HCT116 (cell line): ENCODE data around the gene SGK2. TPM values are rescaled to one million over a fixed set of nuclear protein-coding genes. Genes with fewer than 3 reads are reported as not detected.

Experiments used
- ATAC-seq: fragments of 200-7000 bp; cut with Tn5 transposase; 2 replicates; pipeline ENCODE4 v1.9.1; 2020; ENCODE audit warnings: mild to moderate bottlenecking, moderate library complexity
- BruUV-seq: library from RNA; stranded (reverse); fragments of 400-500 nt; replicated peaks from 2 replicates; lab custom pipeline; 2021; lab: Mats Ljungman, UMichigan
- CTCF ChIA-PET: fragments of 300-600 bp; sonication (Branson Sonifier 250); formaldehyde crosslinking; loops from one replicate; lab custom pipeline; 2021; ENCODE audit warnings: antibody characterized with exemption; lab: Charles Lee
- POLR2A ChIA-PET: fragments of 300-600, 350-600 bp; sonication (Branson Sonifier 250); formaldehyde crosslinking; loops from one replicate; lab custom pipeline; 2021; ENCODE audit warnings: antibody characterized with exemption; lab: Charles Lee
- RAD21 ChIA-PET, 2 experiments: fragments of 300-600 bp; sonication (Branson Sonifier 250); formaldehyde crosslinking; loops; one replicate each; lab custom pipeline; 2023; ENCODE audit warnings: low total read pairs in 2 of 2; ENCODE audit not compliant: uncharacterized antibody in 2 of 2, unreplicated experiment in 2 of 2, low non-redundant PET in 1 of 2; lab: Charles Lee
- DNase-seq: peaks from one replicate; pipeline ENCODE4 v3.0.0-alpha.2; 2010; ENCODE audit warnings: low read depth, low spot score
- H2AFZ ChIP-seq: fragments of 200-600 bp; shearing (Covaris generic), sonication (generic); 2 replicates; pipeline ENCODE4 v1.6.1; 2017; ENCODE audit warnings: low read depth, mixed run types, mixed read lengths, antibody characterized with exemption, low read length; ENCODE audit not compliant: poor library complexity, severe bottlenecking
- H3K27ac ChIP-seq: 2 replicates; pipeline ENCODE4 v1.5.1; 2012; ENCODE audit warnings: low read depth, low read length
- H3K27me3 ChIP-seq: fragments of 200-600 bp; sonication (generic); 2 replicates; pipeline ENCODE4 v1.6.1; 2016; ENCODE audit warnings: mixed run types, low read length, mixed read lengths; ENCODE audit not compliant: insufficient read depth
- H3K36me3 ChIP-seq, 2 experiments: fragments of 200-500 bp in 1 of 2; fragments of 200-600 bp in 1 of 2; sonication (Bioruptor generic) in 1 of 2; sonication (generic) in 1 of 2; 2 replicates each; pipeline versions ENCODE4 v1.5.1 to v1.6.1; 2014 to 2016; ENCODE audit warnings: low read length in 2 of 2, inconsistent platforms in 1 of 2, mixed read lengths in 1 of 2, mixed run types in 1 of 2; ENCODE audit not compliant: insufficient read depth in 2 of 2, control insufficient read depth in 1 of 2
- H3K4me1 ChIP-seq, 2 experiments: fragments of 200-600 bp in 1 of 2; sonication (generic) in 1 of 2; 2 replicates each; pipeline versions ENCODE4 v1.5.1 to v1.6.1; 2012 to 2017; ENCODE audit warnings: low read length in 2 of 2, inconsistent platforms in 1 of 2, mild to moderate bottlenecking in 1 of 2, mixed read lengths in 1 of 2, mixed run types in 1 of 2, moderate library complexity in 1 of 2; ENCODE audit not compliant: insufficient read depth in 2 of 2, control insufficient read depth in 1 of 2
- H3K4me2 ChIP-seq: fragments of 200-600 bp; sonication (generic); 2 replicates; pipeline ENCODE4 v1.6.1; 2017; ENCODE audit warnings: mixed run types, low read length, mixed read lengths
- H3K4me3 ChIP-seq, 2 experiments: fragments of 200-600 bp in 1 of 2; sonication (generic) in 1 of 2; replicated peaks in 1 of 2; 2 replicates each; pipeline ENCODE4 v1.5.1; 2011 to 2016; ENCODE audit warnings: low read length in 2 of 2, control low read depth in 1 of 2, low read depth in 1 of 2, mild to moderate bottlenecking in 1 of 2, mixed read lengths in 1 of 2, mixed run types in 1 of 2
- H3K79me2 ChIP-seq: fragments of 200-600 bp; sonication (generic); 2 replicates; pipeline ENCODE4 v1.6.1; 2017; ENCODE audit warnings: mild to moderate bottlenecking, mixed run types, low read length, moderate library complexity, mixed read lengths; ENCODE audit not compliant: insufficient read depth
- H3K9ac ChIP-seq: fragments of 200-600 bp; sonication (generic); 2 replicates; pipeline ENCODE4 v1.6.1; 2016; ENCODE audit warnings: low read length, mixed read lengths
- H3K9me2 ChIP-seq: fragments of 200-600 bp; sonication (generic), shearing (Covaris generic); 2 replicates; pipeline ENCODE4 v1.6.1; 2017; ENCODE audit warnings: mixed run types, mild to moderate bottlenecking, moderate library complexity; ENCODE audit not compliant: insufficient read depth
- H3K9me3 ChIP-seq, 2 experiments: fragments of 200-500 bp in 1 of 2; fragments of 200-600 bp in 1 of 2; sonication (Bioruptor generic) in 1 of 2; sonication (generic) in 1 of 2; 2 replicates each; pipeline ENCODE4 v1.6.1; 2014 to 2017; ENCODE audit warnings: low read length in 2 of 2, mixed read lengths in 2 of 2, inconsistent platforms in 1 of 2, low read depth in 1 of 2, mild to moderate bottlenecking in 1 of 2, mixed run types in 1 of 2, moderate library complexity in 1 of 2; ENCODE audit not compliant: control insufficient read depth in 1 of 2, insufficient read depth in 1 of 2
- H4K20me1 ChIP-seq: fragments of 200-600 bp; sonication (generic), shearing (Covaris generic); 2 replicates; pipeline ENCODE4 v1.6.1; 2017; ENCODE audit warnings: mixed run types, mild to moderate bottlenecking, moderate library complexity; ENCODE audit not compliant: insufficient read depth
- ATF3 ChIP-seq: IDR thresholded peaks from 2 replicates; pipeline ENCODE4 v1.6.1; 2012
- CEBPB ChIP-seq: IDR thresholded peaks from 2 replicates; pipeline ENCODE4 v1.6.1; 2012; ENCODE audit warnings: low read depth
- CTCF ChIP-seq, 3 experiments: fragments of 200-600 bp in 1 of 3; sonication (generic) in 1 of 3; IDR thresholded peaks in 2 of 3; conservative IDR thresholded peaks in 1 of 3; 2 replicates each; pipeline ENCODE4 v1.5.1; 2012 to 2017; ENCODE audit warnings: low read depth in 2 of 3, low read length in 2 of 3, antibody characterized with exemption in 1 of 3, borderline replicate concordance in 1 of 3, control low read depth in 1 of 3, mild to moderate bottlenecking in 1 of 3, mixed read lengths in 1 of 3, mixed run types in 1 of 3, moderate library complexity in 1 of 3; ENCODE audit not compliant: insufficient read depth in 1 of 3
- ELF1 ChIP-seq: IDR thresholded peaks from 2 replicates; pipeline ENCODE4 v1.6.1; 2012; ENCODE audit warnings: low read depth, borderline replicate concordance
- EZH2 ChIP-seq: fragments of 200-600 bp; sonication (generic); IDR thresholded peaks from 2 replicates; pipeline ENCODE4 v1.6.1; 2017; ENCODE audit warnings: antibody characterized with exemption, mixed run types
- FOSL1 ChIP-seq: IDR thresholded peaks from 2 replicates; pipeline ENCODE4 v1.6.1; 2012; ENCODE audit warnings: low read depth
- JUND ChIP-seq: IDR thresholded peaks from 2 replicates; pipeline ENCODE4 v1.6.1; 2012
- MAX ChIP-seq: IDR thresholded peaks from 2 replicates; pipeline ENCODE4 v1.6.1; 2012
- POLR2A ChIP-seq: IDR thresholded peaks from 2 replicates; pipeline ENCODE4 v1.7.0; 2011; ENCODE audit warnings: borderline replicate concordance; ENCODE audit not compliant: insufficient read depth, insufficient read length; ENCODE audit errors: extremely low read depth
- POLR2AphosphoS5 ChIP-seq: IDR thresholded peaks from 2 replicates; pipeline ENCODE4 v1.6.1; 2011; ENCODE audit warnings: mild to moderate bottlenecking, low read depth, low read length, moderate library complexity
- REST ChIP-seq: IDR thresholded peaks from 2 replicates; pipeline ENCODE4 v1.6.1; 2012; ENCODE audit warnings: low read depth
- SIN3A ChIP-seq: IDR thresholded peaks from 2 replicates; pipeline ENCODE4 v1.6.1; 2012; ENCODE audit warnings: low read depth
- SP1 ChIP-seq: IDR thresholded peaks from 2 replicates; pipeline ENCODE4 v1.6.1; 2012; ENCODE audit warnings: low read depth
- SRF ChIP-seq: IDR thresholded peaks from 2 replicates; pipeline ENCODE4 v1.6.1; 2012; ENCODE audit warnings: low read depth
- YY1 ChIP-seq: IDR thresholded peaks from 2 replicates; pipeline ENCODE4 v1.6.1; 2011; ENCODE audit warnings: low read length, low read depth, moderate library complexity, mild to moderate bottlenecking; ENCODE audit not compliant: insufficient replicate concordance; ENCODE audit errors: extremely low read depth
- ZFX ChIP-seq: fragments of 450-650 bp; IDR thresholded peaks from 2 replicates; pipeline ENCODE4 v1.6.1; 2017
- ZNF274 ChIP-seq: fragments of 200-500 bp; sonication (Bioruptor generic); IDR thresholded peaks from 2 replicates; pipeline ENCODE4 v1.6.1; 2014; ENCODE audit warnings: mild to moderate bottlenecking, low read depth, low read length, inconsistent platforms
- intact Hi-C: fragments of 100-400 bp; cut with micrococcal nuclease; formaldehyde crosslinking; loops from 2 replicates; pipeline ENCODE4 v1.10.0; 2022
- total RNA-seq: library from RNA; stranded (reverse); gene quantifications from one replicate; pipeline ENCODE4 v1.2.1, GENCODE V29; 2021; ENCODE audit not compliant: unreplicated experiment

The SGK2 gene
- total RNA-seq, 1 experiment from 2014 or later = 2.3 TPM

- no peaks in the 10 kb centered on the region for H3K9me2 ChIP-seq
- H3K9ac ChIP-seq = no peak overlapping the region
- no peak overlapping the region for H2AFZ ChIP-seq
- no peak overlapping the region for H3K27ac ChIP-seq
- no peaks in the 10 kb centered on the region for H3K27me3 ChIP-seq
- no TSS peak for BruUV-seq
- no peak overlapping the region for H3K4me3 ChIP-seq
- no peaks in the 10 kb centered on the region for H3K36me3 ChIP-seq
- H4K20me1 ChIP-seq = no peaks in the 10 kb centered on the region
- DNase-seq (no peak), ATAC-seq (no peak)
- ChIA-PET RAD21 (no interaction called here), CTCF (interaction anchor here (1.5 kb wide), 1 partner anchor 33 kb away, joined by 3 read pairs; no protein-coding TSS in a partner anchor), POLR2A (no interaction called here)
- no peaks in the 10 kb centered on the region for H3K9me3 ChIP-seq
- no peaks in the 10 kb centered on the region for H3K4me1 ChIP-seq
- TF ChIP-seq YY1 (no peak), POLR2AphosphoS5 (no peak), CEBPB (no peak)
- intact Hi-C loops = no loop called here
- H3K79me2 ChIP-seq = no peaks in the 10 kb centered on the region
- no peak overlapping the region for H3K4me2 ChIP-seq
Measured at GRCh38 chr20:43571310-43571709, 12.5 kb downstream of the SGK2 start.

DNA sequence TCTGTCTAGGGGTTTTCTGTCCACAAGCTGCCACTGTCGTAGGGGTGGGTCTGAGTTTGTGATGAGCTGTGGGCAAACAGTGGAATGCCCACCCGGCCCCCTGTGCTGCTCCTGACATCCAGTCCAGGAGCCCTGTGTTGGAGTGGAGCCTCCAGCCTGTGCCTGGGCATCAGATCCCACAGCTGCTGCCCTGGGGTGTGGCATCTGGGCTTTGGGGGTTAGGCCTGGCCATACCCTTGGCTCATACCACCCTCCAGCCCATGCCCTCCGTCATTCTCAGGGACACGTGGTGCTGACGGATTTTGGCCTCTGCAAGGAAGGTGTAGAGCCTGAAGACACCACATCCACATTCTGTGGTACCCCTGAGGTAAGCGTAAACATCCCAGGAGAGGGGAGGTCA lies 12.9 kb downstream of the SGK2 start:
- H3K79me2 ChIP-seq = no peaks in the 10 kb centered on the region
- no peak overlapping the region for H3K27ac ChIP-seq
- H3K36me3 ChIP-seq = no peaks in the 10 kb centered on the region
- H3K27me3 ChIP-seq = no peaks in the 10 kb centered on the region
- no peak overlapping the region for H2AFZ ChIP-seq
- no TSS peak for BruUV-seq
- DNase-seq = no peak
- H3K9ac ChIP-seq = no peak overlapping the region
- H3K4me3 ChIP-seq = no peak overlapping the region
- no peaks in the 10 kb centered on the region for H3K9me3 ChIP-seq
- CTCF ChIA-PET = no interaction called here
- RAD21 ChIA-PET = no interaction called here
- POLR2A ChIA-PET = no interaction called here
- H4K20me1 ChIP-seq = no peaks in the 10 kb centered on the region
- intact Hi-C loops = no loop called here
- no peak overlapping the region for H3K4me2 ChIP-seq
- H3K4me1 ChIP-seq = no peaks in the 10 kb centered on the region
- ATAC-seq = no peak
- no peaks in the 10 kb centered on the region for H3K9me2 ChIP-seq
- TF ChIP-seq CEBPB (no peak), ELF1 (no peak), ATF3 (no peak), CTCF (IDR thresholded peaks at IDR 0.05 in 2 of 3, conservative IDR thresholded peaks at IDR 0.05 in 1 of 3; ENCODE audit: borderline replicate concordance in 1 of 3, insufficient read depth in 1 of 3, low read depth in 2 of 3, low read length in 2 of 3) (no peak), FOSL1 (no peak), JUND (no peak), SRF (no peak), EZH2 (no peak), POLR2A (no peak), SIN3A (no peak), ZFX (no peak), SP1 (no peak), YY1 (no peak), ZNF274 (no peak), REST (no peak), POLR2AphosphoS5 (no peak), MAX (no peak)
